H1 (cell line): ENCODE measurements around the gene AMOTL2. TPM values are rescaled to one million over a fixed set of nuclear protein-coding genes. Genes with fewer than 3 reads are reported as not detected.

ENCODE experiments used
- KDM4A ChIP-seq: IDR thresholded peaks from one replicate; pipeline ENCODE4 v1.7.1; 2012; ENCODE audit warnings: low read depth, mild to moderate bottlenecking, moderate library complexity, low read length, inconsistent platforms; ENCODE audit not compliant: severe bottlenecking
- polyA plus RNA-seq, 7 experiments: library from polyadenylated mRNA; depleted of rRNA in 3 of 7; stranded (reverse) in 5 of 7; unstranded in 2 of 7; fragments of >200 nt in 5 of 7; fragments of 200-250 nt in 2 of 7; gene quantifications; 1 replicate in 5 of 7; 2 replicates in 1 of 7; 4 replicates in 1 of 7; pipeline versions ENCODE4 v1.2.1 to v1.2.3, GENCODE V29; 2011 to 2013; ENCODE audit warnings: missing spikeins in 2 of 7, mixed read lengths in 2 of 7
- total RNA-seq: library from RNA; stranded (reverse); fragmentation: NEBNext Ultra II Directional; extraction: Animal tissue kit (Norgen Biotek cat#: 25700); gene quantifications from 2 replicates; pipeline ENCODE4 v1.2.1, GENCODE V29; 2021

Gene AMOTL2
- total and polyA plus RNA-seq, 2 of the 8 experiments (the other 6 are each of a cell fraction or from before 2014, with no cell fraction given) = 19.0 to 63.7 TPM

DNA sequence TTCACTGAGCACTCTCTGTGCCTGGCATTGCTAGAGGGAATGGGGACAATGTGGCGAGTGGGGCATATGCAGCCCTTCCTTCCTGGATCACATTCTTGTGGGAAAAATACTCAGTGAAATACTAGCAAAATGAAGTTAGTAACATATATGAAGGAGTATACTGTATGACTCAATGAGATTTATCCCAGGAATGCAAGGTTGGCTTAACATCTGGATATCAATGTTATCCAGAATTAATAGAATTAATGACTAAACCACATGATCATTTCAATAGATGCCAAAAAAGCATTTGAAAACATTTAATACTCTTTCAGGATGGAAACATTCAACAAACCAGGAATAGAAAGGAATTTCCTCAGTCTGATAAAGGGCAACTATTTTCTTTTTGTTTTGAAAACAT lies 27.5 kb downstream of the AMOTL2 start (continued):
- TF ChIP-seq KDM4A = no peak
